H4 (cell line): Measurements from ENCODE around the gene PTPRN2. TPM values are rescaled to one million over a fixed set of nuclear protein-coding genes. Genes with fewer than 3 reads are reported as not detected.
"Not testable (repeated sequence)": the region's sequence is repeated elsewhere in the genome, so short reads cannot be mapped to it uniquely, and the experiment has no call there.

ENCODE experiments used
- DNase-seq: peaks from one replicate; pipeline ENCODE4 v3.0.0-alpha.2; 2015; ENCODE audit warnings: low spot score
- total RNA-seq: library from RNA; depleted of rRNA; stranded (reverse); fragments of >200 nt; shearing (Covaris generic); gene quantifications from 2 replicates; pipeline ENCODE4 v1.2.3, GENCODE V29; 2014

The PTPRN2 gene
- total RNA-seq, 1 experiment from 2014 or later, result 0.97 TPM

DNA sequence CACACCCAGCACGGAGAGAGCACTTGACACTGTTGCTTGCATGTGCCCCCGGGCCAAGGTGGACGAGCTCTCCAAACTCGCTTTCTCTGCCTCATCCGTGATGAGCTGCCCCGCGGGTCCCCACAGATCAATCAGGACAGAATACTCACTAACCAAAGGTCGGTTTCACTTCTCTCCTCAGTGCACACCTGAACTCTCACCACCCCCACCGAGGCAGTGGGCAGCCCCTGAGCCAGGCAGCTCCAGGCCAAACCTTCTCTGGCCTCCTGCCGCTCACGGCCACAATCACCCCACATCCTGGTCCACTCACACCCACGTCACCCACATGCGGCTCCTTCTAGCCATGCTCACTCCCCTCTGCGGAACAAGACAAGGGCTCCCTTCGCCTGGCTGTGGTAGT lies 806.9 kb downstream of the PTPRN2 start:
- no peak for DNase-seq

DNA sequence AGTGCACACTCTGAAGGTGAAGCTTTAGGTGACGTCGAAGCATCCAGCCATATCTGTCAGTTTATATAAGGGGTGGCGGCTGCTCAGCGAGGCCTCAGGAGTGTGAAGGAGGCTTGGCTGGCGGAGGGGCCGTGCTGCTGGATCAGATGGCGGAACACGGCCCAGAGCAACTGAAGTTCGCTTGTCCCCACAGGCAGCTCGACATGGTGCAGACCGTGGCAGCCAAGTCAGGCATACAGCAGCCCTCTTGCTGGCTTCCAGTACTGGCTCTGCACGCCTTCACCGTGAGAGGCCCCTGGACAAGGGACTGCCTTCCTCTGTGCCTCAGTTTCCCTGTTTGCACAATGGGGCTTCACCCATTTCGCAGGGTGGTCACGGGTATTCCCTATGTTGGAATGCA lies 807.3 kb downstream of the PTPRN2 start:
- no peak for DNase-seq

DNA sequence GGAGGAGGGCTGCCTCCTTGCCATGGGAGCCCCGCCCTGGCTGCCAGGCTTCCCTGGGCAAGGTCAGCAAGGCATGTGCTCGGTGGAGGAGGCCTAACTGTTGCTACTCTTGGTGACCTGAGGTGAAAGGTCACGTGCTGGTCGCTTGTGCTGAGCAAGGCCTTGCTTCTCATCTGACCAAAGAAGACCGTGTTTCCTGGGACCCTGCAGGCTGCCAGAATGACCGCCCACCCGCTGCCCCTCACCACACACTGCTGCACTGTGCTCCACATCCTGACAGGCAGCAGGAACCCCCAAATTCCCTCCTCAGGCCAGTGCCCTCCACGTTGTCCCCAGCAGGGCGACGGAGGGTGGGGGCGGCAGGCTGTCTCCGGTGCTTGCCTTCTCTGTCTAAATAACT lies 808.4 kb downstream of the PTPRN2 start:
- DNase-seq, result no peak

GRCh38 chr7:157777194-157777762 lies 810.3 kb downstream of the PTPRN2 start:
- not testable (repeated sequence) for DNase-seq

DNA sequence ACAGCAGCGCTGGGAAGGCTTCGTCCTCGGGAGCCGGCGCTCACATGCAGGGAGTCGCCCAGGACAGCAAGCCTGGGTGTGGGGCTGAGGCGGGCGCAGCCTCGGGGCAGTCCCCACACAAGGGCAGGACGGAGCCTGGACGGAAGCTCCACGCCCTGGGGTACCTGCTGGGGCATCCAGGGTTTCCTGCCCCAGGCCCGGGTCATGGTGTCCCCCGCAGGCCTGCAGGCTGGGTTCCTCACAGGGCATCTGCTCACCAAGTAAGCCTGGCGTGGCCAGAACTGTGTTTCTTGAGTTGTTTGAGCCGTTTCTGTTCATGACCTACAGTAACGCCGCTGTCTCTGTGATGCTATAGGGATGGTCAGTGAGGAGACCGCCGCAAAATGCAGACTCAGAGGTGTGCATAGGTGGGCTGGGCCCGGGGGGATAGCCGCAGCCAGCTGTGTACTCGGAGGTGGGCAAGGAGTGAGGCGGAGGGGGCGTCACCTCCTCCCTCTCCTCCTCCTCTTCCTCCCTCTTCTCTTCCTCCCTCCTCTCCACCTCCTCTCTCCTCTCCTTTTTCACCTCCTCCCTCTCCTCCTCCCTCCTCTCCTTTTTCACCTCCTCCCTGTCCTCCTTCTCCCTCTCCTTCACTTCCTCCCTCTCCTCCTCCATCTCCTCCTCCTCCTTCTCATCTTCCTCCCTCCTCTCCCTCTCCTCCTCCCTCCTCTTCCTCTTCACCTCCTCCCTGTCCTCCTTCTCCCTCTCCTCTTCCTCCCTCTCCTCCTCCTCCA lies 811.9 kb downstream of the PTPRN2 start:
- no peak for DNase-seq

DNA sequence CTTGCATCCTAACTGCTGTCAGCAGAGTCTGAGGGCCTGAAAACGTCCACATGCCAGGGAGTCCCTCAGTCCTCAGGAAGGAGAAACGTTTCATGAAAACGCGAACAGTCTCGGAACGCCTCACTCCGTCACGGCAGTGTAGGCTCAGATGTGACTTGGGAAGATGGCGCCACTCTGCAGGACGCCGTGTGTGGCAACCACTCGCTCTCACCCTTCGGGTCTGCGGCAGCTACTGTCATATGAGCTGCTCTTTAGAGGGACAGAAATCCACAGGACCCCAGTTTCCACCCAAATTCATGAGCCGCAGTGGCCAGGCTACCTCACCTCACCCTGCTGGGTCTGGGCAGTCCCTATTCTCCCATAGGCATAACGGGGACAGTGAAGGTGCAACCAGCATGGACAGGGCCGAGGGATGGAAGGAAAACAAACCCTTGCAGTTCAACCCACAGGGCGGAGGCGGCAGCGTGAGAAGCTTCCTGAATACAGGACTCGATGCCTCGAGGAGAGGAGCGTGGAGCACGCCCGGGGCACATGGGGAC lies 812.5 kb downstream of the PTPRN2 start:
- no peak for DNase-seq

DNA sequence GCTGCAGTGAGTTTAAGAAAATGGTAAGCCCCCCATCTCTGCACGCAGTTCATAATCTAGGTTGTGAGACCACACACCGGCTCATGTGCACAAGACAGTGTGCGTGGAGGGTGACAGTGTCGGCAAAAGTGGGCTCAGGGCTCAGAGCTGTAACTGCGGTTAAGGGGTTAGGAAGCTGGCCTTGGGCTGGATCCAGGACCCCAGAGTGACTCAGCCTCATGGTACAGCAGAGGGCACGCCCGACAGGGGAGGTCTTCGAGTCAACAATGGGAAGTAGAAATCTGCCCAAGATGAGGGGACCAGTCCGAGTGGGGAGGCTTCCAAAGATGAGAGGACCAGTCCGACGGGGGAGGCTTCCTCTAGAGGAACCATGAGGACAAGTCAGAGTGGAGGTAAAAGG lies 813.1 kb downstream of the PTPRN2 start:
- no peak for DNase-seq

DNA sequence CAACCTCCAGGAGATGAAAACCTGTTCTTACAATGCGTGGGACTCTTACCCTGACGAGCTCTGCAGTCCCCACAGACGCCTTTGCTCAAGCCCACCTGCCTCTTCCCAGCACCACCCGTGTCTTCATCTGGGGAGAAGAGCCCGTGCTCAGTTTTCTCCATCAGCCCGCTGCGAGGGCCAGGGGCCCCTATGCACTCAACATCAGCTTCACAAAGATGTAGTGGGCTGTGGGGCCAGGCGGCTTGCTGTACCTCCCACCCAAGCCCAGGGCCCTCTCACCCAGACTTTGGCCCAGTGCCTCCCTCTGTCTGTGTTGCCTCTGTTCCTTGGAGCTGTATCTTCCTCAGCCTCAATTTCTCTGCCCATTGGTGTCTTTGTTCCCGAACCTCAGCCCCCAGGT lies 814.3 kb downstream of the PTPRN2 start:
- DNase-seq, result no peak

DNA sequence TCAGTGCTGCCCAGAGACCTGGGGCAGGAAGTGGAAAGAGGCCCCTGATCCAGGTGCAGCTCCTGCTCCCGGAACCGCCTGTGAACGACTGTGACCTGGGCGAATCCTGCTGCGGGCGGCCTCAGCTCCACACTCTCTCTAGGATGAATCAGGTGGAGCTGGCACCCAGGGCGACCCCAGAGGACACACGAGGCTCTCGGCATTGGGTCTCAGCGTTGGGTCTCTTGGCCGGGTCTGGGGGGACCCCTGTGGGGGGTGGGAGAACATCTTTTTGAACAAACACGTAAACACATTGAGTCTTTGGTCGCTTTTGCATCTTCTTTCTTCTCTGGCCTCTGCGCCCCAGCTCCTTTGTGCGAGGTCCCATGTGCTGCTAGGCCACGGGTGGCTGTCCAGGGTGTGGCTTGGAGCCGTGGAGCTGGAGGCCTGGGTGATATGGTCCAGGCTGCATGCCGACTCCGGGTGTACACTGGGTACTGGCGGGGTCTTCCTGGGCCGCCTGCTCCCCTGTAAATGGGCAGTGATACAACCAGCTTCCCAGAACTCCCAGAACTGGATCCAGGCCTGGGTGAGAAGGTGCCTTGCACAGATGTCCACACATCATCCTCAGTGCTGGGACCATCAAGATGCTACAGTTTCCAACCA lies 815.0 kb downstream of the PTPRN2 start:
- no peak for DNase-seq

GRCh38 chr7:157771689-157772088 lies 815.9 kb downstream of the PTPRN2 start:
- DNase-seq, result no peak

GRCh38 chr7:157770716-157771320 lies 816.8 kb downstream of the PTPRN2 start:
- DNase-seq, result no peak

DNA sequence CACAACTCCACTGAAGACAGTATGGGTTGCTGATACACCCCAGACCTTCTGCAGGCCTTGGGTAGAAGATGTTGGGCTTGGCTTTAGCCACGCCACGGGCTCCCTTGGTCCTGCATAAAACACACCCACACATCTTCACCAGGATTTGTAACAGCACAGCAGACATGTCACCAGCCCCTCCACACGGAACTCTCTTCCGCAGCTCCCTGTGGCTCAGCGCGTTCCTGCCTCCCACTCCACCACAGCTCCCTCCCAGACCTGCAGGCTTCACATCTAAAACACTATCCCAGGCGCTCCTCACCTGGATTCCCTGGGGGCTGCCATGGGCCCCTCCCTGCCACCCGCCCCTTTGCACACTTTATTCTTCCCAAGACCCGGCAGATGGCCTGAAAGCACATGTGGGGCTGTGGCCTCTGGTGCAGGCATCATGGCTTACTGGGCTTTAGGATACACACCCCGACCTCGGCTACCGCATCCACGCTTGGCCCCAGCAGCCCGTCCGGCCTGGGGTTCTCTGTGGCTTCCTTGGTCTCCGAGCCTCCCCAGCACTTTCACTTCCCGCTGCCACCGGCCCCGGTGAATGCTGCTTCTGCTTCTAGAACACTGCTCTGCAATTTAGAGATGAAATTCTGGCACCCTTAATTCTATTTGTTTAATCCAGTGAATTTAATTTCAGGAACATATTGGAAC lies 818.0 kb downstream of the PTPRN2 start:
- DNase-seq, result no peak

- no peak for DNase-seq
Observed at GRCh38 chr7:157769086-157769485, 818.5 kb downstream of the PTPRN2 start.

- no peak for DNase-seq
Observed at GRCh38 chr7:157768198-157768597, 819.4 kb downstream of the PTPRN2 start.

DNA sequence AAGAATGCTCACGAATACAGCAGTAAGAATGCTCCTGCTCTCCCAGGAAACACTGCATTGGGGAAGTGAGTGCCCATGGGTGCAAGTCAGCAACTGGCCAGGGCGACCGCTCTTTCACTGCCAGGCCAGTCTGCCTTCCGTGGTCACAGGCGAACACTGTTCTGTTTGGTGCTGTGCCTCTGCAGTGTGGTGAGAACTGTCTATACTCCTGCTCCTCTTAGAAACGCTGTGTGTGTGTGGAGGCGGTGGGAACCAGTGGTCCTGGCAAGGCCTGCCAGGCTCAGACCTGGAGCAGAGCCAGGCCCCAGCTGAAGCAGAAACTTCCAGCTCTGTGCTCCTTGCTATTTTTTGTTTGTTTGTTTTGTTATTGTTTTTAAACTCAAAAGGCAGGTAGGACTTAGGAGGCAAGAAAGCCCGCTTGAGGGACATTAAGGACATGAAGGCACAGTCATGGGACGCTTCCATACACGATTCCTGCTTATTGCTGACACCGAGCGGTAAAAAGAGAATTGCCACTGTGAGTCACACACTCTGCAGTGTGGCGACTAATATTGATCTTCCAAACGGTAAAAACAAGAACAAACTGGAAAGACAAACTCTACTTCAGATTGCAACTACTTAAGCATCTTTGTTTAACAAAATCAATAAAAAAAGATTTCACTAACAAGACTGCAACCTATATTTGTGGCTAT lies 820.0 kb downstream of the PTPRN2 start:
- no peak for DNase-seq

DNA sequence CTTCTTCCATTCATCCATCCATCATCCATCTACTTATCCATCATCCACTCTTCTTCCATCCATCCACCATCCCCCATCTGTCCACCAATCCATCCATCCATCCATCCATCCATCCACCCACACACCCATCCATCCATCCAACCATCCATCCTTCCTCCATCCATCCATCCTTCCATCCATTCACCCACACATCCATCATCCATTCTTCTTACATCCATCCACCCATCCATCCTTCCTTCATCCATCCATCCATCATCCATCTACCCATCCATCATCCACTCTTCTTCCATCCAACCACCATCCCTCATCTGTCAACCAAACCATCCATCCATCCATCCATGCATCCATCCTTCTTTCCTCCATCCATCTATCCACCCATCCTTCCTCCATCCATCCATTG lies 821.5 kb downstream of the PTPRN2 start:
- DNase-seq, result no peak

DNA sequence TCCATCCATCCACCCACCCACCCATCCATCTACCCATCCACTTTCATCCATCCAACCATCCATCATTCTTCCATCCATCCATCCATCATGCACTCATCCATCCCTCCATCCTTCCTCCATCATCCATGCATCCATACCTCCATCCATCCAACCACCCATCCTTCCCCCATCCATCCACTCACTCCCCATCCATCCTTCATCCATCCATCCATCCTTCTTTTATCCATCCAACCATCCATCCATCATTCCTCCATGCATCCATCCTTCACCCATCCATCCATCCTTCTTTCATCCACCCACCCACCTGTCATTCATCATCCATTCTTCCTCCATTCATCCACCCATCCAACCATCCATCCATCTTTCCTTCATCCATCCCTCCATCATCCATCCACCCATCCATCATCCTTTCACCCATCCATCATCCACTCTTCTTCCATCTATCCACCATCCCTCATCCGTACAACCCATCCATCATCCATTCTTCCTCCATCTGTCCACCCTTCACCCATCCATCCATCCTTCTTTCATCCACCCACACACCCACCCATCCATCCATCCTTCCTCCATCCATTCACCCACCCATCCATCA lies 822.6 kb downstream of the PTPRN2 start:
- DNase-seq, result no peak

DNA sequence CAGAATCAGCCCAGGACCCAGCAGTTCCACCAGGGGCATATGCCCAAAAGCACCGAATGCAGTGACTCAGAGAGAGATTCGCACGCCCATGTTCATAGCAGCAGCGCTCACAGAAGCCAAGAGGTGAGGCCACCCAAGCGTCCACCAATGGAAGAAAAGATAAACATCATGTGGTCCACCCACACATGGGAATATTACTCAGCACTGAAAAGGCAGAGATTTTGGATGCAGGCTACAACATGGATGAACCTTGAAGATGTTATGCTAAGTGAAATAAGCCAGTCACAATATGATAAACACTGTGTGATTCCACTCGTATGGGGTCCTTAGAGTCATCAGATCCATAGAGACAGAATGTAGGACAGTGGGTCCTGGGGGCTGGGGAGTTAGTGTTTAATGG lies 823.4 kb downstream of the PTPRN2 start:
- no peak for DNase-seq

- no peak for DNase-seq
Observed at GRCh38 chr7:157763279-157764000, 824.2 kb downstream of the PTPRN2 start.

DNA sequence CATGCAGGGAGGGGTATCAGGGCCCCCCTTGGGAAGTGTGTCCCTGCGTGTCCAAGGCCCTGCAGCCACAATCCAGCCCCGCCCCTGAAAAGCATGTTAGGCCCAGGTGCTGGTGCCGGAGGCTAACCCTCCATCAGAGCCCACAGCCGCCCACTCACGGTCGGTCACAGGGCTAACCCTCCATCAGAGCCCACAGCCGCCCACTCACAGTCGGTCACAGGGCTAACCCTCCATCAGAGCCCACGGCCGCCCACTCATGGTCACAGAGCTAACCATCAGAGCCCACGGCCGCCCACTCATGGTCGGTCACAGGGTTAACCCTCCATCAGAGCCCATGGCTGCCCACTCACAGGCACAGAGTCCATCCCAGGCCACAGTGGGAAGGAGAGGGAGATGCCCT lies 824.8 kb downstream of the PTPRN2 start:
- DNase-seq, result no peak
